Measurements from ENCODE around the gene FBXO28.

FBXO28 gene

DNA sequence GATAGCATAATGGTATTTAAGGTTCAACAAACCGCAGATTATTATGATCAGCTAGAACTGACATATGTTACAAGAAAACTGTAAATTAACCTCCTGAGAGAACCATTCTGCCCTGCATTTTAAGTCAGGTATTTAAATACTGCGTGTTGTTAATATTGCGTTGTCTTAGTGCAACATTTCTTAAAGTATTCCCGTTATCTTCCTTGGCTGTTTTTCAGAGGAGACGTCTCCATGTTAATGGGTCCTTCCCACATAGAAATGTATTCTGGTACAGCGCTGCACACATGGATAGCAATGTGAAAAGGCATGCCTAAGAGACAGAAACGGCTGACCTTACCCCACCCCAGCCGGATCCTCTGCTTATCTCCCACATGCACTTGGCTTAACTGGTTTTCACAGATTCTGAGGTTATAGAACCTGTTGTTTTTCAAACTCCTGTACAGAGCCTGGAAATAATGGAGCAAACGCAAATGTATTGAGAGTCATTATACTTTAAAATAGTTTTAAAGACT lies 46.3 kb downstream of the FBXO28 start:
- DNase-seq = no peak

DNA sequence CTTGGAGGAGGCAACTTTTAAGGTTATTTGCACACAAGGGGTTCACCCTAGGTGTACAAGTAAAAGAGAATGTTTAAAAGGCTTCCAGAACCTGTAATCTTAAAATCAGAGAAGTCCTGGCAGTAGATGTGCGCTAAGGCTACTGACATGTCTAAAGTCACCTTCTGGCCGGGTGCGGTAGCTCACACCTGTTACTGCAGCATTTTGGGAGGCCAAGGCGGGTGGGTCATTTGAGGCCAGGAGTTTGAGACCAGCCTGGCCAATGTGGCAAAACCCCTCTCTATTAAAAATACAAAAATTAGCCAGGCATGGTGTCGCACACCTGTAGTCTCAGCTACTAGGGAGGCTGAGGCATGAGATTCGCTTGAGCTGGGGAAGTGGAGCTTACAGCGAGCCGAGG lies 48.9 kb downstream of the FBXO28 start:
- DNase-seq = no peak

DNA sequence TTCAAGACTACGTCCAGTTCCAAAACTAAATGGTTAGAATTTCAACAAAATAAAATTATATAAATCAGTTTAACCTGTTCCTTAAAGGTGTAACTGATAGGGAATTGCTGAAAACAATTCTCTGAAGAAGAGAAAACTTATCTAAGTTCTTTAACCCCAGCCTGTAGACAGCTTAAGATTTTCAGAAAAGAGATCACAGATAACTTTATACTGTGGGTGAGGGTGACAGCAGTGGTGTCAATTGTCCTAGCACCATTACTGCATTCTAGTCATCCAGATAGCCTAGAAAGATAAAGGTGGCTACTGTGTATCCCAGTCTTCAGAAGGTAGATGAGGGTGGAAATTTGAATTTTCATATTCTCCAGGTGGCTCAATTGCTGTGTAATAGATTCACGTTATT lies 49.4 kb downstream of the FBXO28 start:
- no peak for DNase-seq

DNA sequence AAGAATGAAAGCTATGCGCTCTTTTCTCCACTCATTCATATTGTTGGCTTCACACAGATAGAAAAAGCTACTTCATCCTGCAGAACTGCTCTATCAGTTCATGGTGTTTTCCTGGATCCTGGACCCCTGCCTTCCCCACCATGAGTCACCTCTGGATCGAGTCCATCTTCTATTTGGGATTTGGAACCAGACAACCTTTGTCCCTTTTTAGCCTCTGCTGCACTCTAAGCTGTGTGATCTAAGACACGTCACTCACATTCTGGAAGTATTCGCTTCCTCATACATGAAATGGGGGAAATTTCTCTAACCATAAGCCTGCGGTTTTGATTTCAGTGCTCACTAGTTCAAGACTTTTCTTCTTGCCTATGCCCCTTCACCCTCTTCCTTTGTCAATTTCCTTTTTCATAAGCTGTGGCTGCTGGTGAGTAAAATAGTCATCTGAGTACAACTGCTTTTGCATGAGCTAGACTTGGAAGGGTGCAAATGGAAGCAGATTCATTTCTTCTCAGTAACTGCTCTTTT lies 55.0 kb downstream of the FBXO28 start:
- peak; percentile 77 for DNase-seq

DNA sequence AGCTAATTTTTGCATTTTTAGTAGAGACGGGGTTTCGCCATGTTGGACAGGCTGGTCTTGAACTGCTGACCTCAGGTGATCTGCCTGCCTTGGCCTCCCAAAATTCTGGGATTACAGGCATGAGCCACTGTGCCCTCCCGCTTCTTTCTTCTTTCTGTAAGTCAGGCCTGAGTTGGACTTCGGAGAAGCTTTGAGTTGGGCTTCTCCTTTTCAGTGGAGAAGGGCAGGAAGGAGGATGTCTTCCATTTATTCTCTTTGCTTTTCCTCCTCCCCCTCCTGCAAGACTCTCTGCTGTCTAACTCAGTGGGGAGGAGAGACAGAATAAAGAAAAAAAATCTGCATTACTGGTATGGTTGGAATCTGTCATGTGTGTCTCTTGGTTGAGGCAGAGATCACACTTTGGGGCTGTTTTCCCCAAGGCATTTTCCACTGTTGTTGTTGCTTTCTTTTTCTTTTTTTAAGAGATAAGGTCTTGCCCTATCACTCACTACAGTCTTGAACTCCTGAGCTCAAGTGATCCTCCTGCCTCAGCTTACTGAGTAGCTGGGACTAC lies 55.9 kb downstream of the FBXO28 start:
- DNase-seq = peak; percentile 21

DNA sequence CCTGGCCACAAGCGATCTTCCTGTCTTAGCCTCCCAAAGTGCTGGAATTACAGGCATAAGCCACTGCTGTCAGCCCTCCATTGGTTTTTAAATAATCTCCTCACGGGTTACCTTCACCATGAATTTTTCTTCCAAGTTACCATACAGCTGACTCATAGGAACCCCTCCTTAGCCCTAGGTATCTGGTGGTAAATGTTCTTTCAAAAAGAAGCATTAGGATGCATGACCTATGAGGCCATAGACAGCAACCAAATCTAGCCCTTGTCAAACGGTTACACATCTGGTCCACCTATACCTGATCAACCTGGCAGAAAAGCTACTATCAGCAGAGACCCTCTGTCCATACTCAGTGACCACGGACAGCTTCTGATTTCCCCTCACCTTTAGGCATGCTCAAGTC lies 56.4 kb downstream of the FBXO28 start:
- no peak for DNase-seq

DNA sequence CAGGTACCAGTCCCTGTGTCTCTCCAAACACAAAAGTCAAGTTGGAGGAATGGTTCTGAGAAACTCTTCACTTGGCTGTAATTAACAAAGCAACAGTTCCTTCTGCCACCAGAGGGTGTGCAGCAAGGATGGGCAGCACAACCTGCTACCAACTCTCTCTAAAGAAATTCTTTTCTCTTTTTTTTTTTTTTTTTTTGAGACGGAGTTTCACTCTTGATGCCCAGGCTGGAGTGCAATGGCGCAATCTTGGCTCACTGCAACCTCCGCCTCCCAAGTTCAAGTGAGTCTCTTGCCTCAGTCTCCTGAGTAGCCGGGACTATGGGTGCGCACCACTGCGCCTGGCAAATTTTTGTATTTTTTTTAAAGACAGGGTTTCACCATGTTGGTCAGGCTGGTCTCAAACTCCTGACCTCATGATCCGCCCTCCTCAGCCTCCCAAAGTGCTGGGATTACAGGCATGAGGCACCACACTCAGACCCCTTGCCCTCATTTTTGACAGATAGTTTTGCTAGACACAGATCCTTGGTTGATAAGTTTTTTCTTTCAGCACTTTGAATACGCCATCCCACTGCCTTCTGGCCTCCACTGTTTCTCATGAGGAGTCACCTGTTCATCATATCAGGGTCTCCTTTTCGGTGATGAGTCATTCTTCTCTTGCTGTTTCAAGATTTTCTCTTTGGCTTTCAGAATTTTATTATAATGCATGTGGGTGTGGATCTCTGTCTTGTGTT lies 57.0 kb downstream of the FBXO28 start:
- peak; percentile 16 for DNase-seq

DNA sequence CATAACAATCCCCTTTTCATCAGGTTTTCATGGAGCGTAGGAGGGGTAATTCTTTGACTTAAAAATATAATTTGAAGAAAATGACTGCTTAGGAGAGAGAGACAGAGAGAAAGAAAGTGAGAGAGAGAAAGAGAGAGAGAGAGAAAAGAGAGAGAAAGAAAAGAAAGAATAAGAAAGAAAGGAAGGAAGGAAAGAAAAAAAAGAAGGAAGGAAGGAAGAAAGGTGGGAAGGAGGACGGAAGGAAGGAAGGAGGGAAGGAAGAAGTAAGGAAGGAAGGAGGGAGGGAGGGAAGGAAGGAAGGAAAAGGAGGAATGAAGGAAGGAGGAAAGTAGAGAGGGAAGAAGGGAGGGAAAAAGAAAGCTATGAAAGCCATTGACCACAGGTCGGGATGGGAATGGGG lies 58.3 kb downstream of the FBXO28 start:
- DNase-seq = no peak

DNA sequence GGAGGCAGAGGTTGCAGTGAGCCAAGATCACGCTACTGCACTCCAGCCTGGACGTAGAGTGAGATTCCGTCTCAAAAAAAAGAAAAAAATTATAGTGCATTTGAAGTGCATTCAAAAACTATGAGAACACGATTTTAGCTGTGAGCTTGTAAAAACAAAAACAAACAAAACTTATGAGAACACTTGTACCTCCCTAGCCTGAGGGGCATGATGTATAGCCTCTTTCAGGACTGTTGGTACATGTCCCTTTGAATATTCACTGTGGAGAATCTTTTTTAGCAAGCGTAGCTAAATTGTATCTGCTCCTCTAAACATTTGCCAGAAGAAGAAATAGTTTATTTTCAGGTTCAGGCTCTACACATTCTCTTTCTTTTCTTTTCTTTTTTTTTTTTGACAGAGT lies 59.6 kb downstream of the FBXO28 start:
- DNase-seq = peak; percentile 33

DNA sequence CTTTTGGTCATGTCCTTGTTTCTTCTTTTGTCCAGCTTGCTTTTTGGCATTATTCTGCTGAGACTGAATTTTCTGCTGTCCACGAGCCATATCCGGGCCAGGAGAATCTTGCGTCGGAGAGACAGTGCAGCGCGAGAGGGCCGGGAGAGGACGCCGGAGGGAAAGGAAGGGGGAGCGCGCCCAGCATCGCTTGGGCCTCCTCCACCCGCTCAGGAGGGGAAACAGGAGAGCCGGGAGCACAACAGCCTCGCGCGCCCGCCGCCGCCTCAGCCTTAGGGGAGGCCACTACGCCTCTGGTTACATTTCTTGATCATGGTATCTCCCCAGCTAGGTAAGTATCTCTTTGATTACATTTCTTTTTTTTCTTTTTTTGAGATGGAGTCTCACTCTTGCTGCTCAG lies 61.7 kb downstream of the FBXO28 start:
- DNase-seq = peak; percentile 52

DNA sequence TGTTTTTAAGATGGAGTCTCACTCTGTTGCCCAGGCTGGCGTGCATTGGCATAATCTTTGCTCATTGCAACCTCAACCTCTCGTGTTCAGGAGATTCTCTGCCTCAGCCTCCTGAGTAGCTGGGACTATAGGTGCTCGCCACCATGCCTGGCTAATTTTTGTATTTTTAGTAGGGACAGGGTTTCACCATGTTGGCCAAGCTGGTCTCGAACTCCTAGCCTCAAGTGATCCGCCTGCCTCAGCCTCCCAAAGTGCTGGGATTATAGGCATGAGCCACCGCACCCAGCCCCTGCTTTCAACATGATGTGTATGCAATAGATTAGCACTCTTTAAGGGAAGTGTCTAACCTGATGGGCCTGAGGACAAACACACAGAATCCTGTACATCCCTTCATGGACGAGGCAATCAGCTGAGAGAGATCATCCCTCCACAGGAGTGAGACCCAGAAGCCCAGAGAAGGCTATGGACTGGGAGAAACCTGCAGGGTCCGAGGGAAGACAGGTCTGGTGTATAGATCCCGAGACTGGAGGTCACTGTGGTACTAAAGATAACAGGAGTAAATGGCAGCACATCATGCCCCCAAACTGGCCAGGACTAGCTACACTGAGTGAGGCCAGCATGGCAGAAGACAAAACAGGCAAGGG lies 63.6 kb downstream of the FBXO28 start:
- DNase-seq = no peak

DNA sequence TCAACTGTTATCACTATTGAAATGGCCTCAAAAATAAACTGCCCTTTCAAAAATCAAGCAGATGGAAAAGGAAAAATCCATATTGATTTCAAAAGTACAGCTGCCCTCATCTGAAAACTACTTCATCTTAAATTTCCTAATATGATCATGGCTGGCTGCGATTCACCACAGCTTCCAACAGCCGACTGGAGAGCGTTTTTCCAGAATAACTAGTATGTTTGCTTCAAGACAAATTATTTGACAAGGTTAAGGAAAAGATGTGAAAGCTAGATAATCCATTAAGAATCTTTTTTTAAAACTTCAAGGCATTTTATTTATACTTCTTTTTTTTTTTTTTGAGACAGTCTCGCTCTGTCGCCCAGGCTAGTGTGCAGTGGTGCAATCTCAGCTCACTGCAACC lies 65.0 kb downstream of the FBXO28 start:
- DNase-seq = no peak

DNA sequence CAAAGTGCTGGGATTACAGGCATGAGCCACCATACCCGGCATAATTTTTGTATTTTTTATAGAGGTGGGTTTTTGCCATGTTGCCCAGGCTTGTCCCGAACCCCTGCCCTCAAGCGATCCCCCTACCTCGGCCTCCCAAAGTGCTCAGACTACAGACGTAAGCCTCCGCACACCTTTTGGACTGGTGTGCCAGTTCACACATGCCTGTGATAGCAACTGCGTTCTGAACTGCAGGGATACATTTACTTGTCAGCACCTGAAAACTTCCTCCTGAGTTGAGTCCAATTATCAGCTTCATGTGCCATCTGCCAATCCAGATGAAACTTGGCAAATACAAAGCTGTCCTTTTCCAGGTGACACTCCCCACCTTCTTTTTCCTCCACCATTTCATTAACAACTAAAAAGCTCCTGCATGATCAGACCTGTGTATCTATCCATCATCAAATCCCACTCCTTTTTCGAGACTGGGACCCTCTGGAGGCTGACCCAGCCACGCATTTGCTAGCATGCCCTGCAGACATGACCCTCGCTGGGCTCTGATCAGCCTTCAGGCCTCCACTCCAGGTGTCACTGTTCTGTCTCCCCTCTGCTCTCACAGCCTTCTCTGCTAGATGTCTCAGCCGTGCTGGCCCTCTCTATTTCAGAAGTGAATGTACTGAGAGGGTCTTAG lies 67.0 kb downstream of the FBXO28 start:
- DNase-seq = no peak

DNA sequence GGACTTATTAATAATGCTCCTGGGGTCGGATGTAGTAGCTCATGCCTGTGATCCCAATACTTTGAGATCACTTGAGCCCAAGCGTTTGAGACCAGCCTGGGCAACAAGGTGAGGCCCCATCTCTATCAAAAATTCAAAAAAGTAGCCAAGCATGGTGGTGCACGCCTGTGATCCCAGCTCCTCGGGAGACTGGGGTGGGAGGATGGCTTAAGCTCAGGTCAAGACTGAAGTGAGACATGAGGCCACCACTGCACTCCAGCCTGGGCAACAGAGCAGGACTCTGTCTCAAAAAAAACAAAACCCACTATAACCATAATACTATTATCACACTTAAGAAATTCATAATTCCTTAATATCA lies 67.5 kb downstream of the FBXO28 start:
- DNase-seq = no peak

DNA sequence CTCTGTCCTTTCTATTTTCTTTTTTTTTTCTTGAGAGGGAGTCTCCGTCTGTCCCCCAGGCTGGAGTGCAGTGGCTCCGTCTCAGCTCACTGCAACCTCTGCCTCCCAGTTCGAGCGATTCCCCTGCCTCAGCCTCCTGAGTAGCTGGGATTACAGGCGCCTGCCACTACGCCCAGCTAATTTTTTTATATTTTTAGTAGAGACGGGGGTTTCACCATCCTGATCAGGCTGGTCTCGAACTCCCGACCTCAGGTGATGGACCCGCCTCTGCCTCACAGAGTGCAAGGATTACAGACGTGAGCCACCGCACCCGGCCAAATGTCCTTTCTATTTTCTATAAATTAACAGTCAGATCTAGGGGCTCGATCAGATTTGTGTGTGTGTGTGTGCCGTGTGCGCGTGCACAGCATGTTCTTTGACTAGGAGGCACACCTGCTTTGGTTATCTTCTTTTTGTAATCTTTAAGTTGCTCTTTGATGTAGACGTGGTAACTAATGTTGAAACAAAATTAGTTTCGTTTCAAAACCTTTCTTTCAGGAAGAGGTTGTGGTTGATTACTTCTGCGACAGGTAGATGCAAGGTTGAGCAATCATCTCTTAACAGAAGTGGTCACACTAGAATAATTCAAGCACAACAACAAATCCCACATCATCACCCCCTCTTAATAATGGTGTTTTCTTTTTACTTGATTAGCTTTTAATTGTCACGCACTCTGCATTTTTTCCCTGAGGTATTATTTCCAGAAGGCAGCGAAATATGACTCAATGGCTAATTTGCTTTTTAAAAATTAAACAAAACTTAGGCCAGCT lies 68.3 kb downstream of the FBXO28 start:
- no peak for DNase-seq

DNA sequence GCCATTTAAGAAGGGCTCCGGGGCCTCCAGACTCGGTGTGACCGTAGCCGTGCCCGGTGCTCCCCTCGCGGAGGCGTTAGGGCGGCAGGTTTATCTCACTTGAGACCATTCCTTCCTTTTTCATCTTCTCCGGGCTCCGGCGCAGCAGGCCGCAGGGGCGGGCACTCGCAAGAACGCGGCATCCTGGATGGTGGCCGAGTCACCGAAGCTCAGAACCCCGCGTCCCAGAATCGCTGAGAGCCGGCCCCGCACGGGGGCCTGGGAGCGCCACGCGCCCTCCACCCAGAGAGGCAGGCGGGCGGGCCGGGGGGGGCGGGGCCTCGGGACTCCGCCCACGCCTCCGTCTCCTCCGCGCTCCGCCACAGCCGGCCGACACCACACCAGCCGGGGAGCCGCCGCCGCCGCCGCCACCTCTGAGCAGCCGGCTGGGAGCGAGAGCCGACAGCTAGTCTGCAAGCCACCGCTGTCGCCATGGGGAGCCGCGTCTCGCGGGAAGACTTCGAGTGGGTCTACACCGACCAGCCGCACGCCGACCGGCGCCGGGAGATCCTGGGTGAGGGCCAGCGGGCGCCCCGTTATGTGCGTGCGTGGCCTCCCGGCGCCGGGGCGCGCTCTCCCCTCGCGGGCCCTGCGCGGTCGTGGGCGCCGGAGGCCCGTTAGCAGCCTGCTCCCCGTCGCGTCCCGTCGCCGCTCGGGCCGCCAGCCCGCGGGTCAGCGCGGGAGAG lies 69.1 kb downstream of the FBXO28 start, which contains the start of gene DEGS1:
Gene DEGS1 (plus strand): TSS at position 375 of the 725 bp plus-strand sequence. CDS start 97 bp downstream, at position 472.
- peak; percentile 86 for DNase-seq

DNA sequence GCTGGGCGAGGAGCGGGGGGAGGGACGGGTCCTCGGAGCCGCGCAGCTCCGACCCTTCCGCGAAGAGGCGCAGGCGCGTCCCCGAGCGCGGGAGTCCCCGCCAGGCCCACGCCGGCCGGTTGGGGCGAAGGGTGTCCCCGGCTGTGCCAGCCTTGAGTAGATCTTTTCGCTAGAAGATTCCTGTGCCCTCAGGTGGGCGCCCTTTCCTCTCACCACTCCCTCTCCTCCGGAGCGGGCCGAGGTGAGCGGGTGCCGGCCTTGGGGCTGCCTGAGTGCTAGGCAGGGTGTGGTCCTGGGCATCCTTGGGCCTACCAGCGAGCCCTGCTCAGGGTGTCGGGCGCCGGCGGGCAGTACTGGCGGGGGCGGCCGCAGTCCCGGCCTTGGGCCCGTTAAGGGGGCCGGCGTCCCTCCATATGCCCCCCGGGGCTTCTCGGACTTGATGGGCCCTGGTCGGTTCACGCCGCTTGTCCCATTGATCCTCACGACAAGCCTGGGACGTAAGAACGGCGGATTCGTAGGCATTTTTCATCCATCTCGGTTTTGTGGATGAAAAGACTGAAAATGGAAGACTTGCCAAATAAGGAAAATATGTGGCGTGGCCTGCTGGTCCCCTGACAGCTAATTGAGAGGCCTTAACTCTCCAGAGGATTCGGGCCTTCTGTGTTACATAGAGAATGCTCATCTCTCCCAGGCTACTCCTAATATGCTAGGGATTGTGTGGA lies 69.8 kb downstream of the FBXO28 start:
- peak; percentile 65 for DNase-seq

DNA sequence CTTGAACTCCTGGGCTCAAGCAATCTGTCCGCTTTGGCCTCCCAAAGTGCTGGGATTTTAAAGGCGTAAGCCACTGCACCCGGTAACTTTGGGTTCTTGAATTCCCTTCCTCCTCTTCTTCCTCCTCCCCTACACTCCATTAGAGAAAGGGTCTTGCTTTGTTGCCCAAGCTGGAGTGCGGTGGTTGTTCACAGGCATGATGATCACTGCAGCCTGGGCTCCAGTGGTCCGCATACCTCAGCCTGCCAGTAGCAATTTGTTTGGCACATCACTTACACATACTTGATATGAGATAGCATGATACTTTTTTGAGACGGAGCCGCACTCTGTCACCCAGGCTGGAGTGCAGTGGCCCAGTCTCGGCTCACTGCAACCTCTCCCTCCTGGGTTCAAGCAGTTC lies 71.3 kb downstream of the FBXO28 start:
- DNase-seq = no peak

DNA sequence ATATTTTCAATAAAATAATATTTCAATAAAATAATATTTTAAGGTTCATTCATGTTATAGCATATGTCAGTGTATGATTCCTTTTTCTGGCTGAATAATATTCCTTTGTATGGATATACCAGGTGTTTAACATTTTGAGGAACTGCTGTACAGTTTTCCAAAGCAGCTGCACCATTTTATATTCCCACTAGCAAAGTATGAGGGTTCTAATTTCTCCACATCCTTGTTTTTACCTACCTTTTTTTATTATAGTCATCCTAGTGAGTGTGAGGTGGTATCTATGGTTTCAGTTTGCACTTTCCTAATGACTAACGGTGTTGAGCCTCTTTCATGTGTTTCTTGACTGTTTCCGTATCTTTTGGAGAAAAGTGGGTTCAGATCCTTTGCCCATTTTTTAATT lies 74.4 kb downstream of the FBXO28 start:
- no peak for DNase-seq

DNA sequence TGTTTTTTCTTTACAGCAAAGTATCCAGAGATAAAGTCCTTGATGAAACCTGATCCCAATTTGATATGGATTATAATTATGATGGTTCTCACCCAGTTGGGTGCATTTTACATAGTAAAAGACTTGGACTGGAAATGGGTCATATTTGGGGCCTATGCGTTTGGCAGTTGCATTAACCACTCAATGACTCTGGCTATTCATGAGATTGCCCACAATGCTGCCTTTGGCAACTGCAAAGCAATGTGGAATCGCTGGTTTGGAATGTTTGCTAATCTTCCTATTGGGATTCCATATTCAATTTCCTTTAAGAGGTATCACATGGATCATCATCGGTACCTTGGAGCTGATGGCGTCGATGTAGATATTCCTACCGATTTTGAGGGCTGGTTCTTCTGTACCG lies 75.7 kb downstream of the FBXO28 start:
- DNase-seq = peak; percentile 38

Measured in EL (cell line).